MM.1S (cell line): Measurements from ENCODE around the gene C1orf94.
"Not testable (repeated sequence)": the region's sequence is repeated elsewhere in the genome, so short reads cannot be mapped to it uniquely, and the experiment has no call there.

Source experiments
- DNase-seq: peaks from one replicate; pipeline ENCODE4 v3.0.0-alpha.2; 2015
- H2AFZ ChIP-seq: fragments of 300-600 bp; sonication (generic); 2 replicates; pipeline ENCODE4 v1.6.0; 2016; ENCODE audit warnings: antibody characterized with exemption, low read length
- H3F3A ChIP-seq: fragments of 300-600 bp; sonication (generic); 2 replicates; pipeline ENCODE4 v1.6.1; 2016; ENCODE audit warnings: mild to moderate bottlenecking, antibody characterized with exemption, low read length, moderate library complexity, mixed read lengths; ENCODE audit not compliant: insufficient read depth
- H3K27ac ChIP-seq: fragments of 300-600 bp; sonication (generic); 2 replicates; pipeline ENCODE4 v1.5.1; 2016; ENCODE audit warnings: mild to moderate bottlenecking, low read length
- H3K27me3 ChIP-seq: fragments of 300-600 bp; sonication (generic); replicated peaks from 2 replicates; pipeline ENCODE4 v1.6.0; 2016; ENCODE audit warnings: low read length; ENCODE audit not compliant: insufficient read depth
- H3K36me3 ChIP-seq: fragments of 300-600 bp; sonication (generic); replicated peaks from 2 replicates; pipeline ENCODE4 v1.6.1; 2016; ENCODE audit warnings: mild to moderate bottlenecking, low read length, mixed read lengths; ENCODE audit not compliant: insufficient read depth
- H3K4me1 ChIP-seq: fragments of 300-600 bp; sonication (generic); 2 replicates; pipeline ENCODE4 v1.6.1; 2016; ENCODE audit warnings: low read length, mixed read lengths
- H3K4me2 ChIP-seq: fragments of 300-600 bp; sonication (generic); 2 replicates; pipeline ENCODE4 v1.6.0; 2016; ENCODE audit warnings: low read depth, low read length
- H3K4me3 ChIP-seq: fragments of 300-600 bp; sonication (generic); 2 replicates; pipeline ENCODE4 v1.5.1; 2016; ENCODE audit warnings: low read length, mixed read lengths
- H3K79me2 ChIP-seq: fragments of 300-600 bp; sonication (generic); 2 replicates; pipeline ENCODE4 v1.6.1; 2016; ENCODE audit warnings: mixed run types, low read length, mixed read lengths
- H3K9ac ChIP-seq: fragments of 300-600 bp; sonication (generic); 2 replicates; pipeline ENCODE4 v1.6.1; 2016; ENCODE audit warnings: low read length, mixed read lengths
- H3K9me2 ChIP-seq: fragments of 300-600 bp; sonication (generic); replicated peaks from 2 replicates; pipeline ENCODE4 v1.6.1; 2016; ENCODE audit warnings: mild to moderate bottlenecking, low read length, mixed read lengths; ENCODE audit not compliant: insufficient read depth
- H3K9me3 ChIP-seq: fragments of 300-600 bp; sonication (generic); replicated peaks from 2 replicates; pipeline ENCODE4 v1.6.1; 2016; ENCODE audit warnings: mild to moderate bottlenecking, low read length, mixed read lengths; ENCODE audit not compliant: insufficient read depth
- H4K20me1 ChIP-seq: fragments of 300-600 bp; sonication (generic); 2 replicates; pipeline ENCODE4 v1.6.1; 2016; ENCODE audit warnings: mild to moderate bottlenecking, low read length, moderate library complexity, mixed read lengths; ENCODE audit not compliant: insufficient read depth
- EZH2 ChIP-seq: fragments of 300-600 bp; sonication (generic); optimal IDR thresholded peaks from 2 replicates; pipeline ENCODE3; 2017; ENCODE audit warnings: low read depth, mild to moderate bottlenecking, antibody characterized with exemption, low read length, mixed read lengths
- EZH2phosphoT487 ChIP-seq: fragments of 300-600 bp; sonication (generic); IDR thresholded peaks from 2 replicates; pipeline ENCODE4 v1.6.1; 2018; ENCODE audit warnings: antibody characterized with exemption, low read length
- TF ChIP-seq, protein P1 (sequence below): fragments of 300-600 bp; sonication (generic); IDR thresholded peaks from 2 replicates; pipeline ENCODE4 v1.5.1; 2016; ENCODE audit warnings: antibody characterized with exemption, low read length, mixed read lengths

The C1orf94 gene

DNA sequence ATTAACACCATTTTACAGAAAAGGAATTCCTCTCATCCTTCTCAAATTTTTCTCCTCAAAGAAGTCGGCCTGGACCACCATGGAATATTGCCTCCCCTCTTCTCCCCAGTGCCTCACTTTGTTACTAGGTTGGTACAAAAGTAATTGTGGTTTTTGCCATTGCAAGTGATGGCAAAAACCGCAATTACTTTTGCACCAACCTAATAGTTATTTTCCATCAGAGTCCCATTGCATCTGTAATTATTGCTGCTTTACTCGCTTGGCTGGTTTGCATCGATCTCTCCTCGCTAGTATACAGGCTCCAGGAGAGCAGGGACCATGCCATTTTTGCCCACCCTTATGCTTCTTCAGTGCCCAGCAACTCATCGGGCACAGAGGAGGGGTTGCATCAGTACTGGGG is 963 bp upstream of the C1orf94 start:
- TF ChIP-seq EZH2 (no peak), EZH2phosphoT487 (no peak)
- TF ChIP-seq, protein P1, sequence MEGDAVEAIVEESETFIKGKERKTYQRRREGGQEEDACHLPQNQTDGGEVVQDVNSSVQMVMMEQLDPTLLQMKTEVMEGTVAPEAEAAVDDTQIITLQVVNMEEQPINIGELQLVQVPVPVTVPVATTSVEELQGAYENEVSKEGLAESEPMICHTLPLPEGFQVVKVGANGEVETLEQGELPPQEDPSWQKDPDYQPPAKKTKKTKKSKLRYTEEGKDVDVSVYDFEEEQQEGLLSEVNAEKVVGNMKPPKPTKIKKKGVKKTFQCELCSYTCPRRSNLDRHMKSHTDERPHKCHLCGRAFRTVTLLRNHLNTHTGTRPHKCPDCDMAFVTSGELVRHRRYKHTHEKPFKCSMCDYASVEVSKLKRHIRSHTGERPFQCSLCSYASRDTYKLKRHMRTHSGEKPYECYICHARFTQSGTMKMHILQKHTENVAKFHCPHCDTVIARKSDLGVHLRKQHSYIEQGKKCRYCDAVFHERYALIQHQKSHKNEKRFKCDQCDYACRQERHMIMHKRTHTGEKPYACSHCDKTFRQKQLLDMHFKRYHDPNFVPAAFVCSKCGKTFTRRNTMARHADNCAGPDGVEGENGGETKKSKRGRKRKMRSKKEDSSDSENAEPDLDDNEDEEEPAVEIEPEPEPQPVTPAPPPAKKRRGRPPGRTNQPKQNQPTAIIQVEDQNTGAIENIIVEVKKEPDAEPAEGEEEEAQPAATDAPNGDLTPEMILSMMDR = no peak
- H3K9me3 ChIP-seq = no peaks in the 10 kb centered on the region
- H3K27ac ChIP-seq = no peak overlapping the region
- peaks cover 52% of the 10 kb centered on the region for H3K27me3 ChIP-seq
- no peak overlapping the region for H3K9ac ChIP-seq
- no peaks in the 10 kb centered on the region for H3K4me1 ChIP-seq
- no peaks in the 10 kb centered on the region for H3K79me2 ChIP-seq
- no peak for DNase-seq
- H3K36me3 ChIP-seq = no peaks in the 10 kb centered on the region
- no peaks in the 10 kb centered on the region for H3F3A ChIP-seq
- H3K4me2 ChIP-seq = no peak overlapping the region
- H4K20me1 ChIP-seq = no peaks in the 10 kb centered on the region
- no peak overlapping the region for H3K4me3 ChIP-seq
- no peaks in the 10 kb centered on the region for H3K9me2 ChIP-seq
- H2AFZ ChIP-seq = no peak overlapping the region

DNA sequence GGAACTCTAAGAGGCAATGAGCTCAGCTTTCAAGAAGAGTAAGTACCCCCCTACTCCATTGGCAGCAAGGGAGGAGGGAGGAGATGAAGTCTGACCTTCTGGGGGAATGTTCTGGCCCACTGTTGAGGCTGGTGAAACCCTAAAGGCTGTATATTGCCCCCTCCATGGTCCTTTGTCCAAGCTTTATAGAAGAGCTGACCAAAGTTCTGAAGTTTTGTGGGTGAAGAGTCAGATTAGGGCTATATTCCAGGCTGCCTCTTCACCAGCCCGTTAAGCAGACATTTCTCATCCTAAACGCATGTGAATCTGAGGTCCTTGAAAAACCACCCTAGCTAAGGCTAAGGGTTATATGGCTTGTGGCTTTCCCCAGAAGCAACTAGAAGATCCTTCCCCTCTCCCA is 1.4 kb downstream of the C1orf94 start:
- Histone ChIP-seq H3K4me2 (no peak overlapping the region), H3K36me3 (no peaks in the 10 kb centered on the region), H3K27ac (no peak overlapping the region), H4K20me1 (no peaks in the 10 kb centered on the region), H3K79me2 (no peaks in the 10 kb centered on the region), H3K4me1 (no peaks in the 10 kb centered on the region), H3K9me2 (no peaks in the 10 kb centered on the region), H2AFZ (no peak overlapping the region), H3F3A (no peaks in the 10 kb centered on the region), H3K9me3 (no peaks in the 10 kb centered on the region), H3K4me3 (no peak overlapping the region), H3K9ac (no peak overlapping the region), H3K27me3 (peaks cover 48% of the 10 kb centered on the region)
- DNase-seq = no peak
- TF ChIP-seq EZH2 (no peak), EZH2phosphoT487 (no peak)
- TF ChIP-seq, protein P1 = no peak

DNA sequence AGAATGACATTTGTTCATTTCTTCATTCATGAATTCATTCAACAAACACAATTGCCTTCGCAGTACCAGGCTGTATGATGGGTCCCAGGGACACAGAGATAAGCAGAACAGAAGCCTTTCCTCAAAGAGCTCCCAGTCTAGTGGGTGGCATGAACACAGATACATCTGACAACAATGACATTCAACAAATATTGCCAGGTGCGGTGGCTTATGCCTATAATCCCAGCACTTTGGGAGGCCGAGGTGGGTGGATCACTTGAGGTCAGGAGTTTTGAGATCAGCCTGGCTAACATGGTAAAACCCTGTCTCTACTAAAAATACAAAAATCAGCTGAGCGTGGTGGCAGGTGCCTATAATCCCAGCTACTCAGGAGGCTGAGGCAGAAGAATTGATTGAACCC is 6.7 kb downstream of the C1orf94 start:
- H3K9me3 ChIP-seq = not testable (repeated sequence)

DNA sequence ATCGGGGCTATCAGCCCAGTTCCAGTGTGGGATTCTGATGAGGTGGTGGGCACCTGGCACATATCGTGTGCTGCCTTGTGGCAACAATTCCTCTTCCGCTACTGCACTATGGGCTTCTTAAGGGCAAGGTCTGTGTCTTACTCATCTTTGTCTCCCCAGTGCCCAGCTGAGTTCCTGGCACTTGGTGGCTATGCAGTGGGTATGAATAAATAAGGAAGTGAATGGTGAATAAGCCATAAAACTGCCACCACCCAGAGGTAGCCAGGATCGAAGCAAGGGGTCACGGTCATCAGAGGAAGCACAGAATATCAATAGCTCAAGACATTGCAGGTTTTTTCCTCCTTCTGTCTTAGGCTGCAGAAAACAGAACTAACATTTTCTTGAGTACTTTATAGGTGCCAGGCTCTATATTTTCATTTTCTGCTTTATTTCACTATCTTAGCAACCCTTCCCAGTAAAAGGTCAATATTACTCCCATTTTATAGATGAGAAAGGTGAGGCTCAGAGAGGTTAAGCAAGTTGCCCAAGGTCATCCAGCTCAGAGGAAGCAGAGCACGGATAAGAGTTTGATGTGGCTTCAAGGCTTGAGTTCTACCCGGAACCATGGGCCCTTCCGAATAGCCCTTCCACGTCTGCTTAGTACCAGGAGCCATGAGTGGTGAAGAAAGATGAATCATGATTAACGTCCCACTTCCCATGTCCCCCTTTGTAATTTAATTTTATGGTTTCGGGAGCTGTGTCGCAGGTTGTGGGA is 10.2 kb downstream of the C1orf94 start:
- Histone ChIP-seq H3K27ac (no peak overlapping the region), H3K27me3 (peaks cover 19% of the 10 kb centered on the region), H3K36me3 (no peaks in the 10 kb centered on the region), H3K4me3 (no peak overlapping the region), H3K9me3 (no peaks in the 10 kb centered on the region), H3K9me2 (no peaks in the 10 kb centered on the region), H3K9ac (no peak overlapping the region), H4K20me1 (no peaks in the 10 kb centered on the region), H3F3A (no peaks in the 10 kb centered on the region), H3K4me2 (no peak overlapping the region), H2AFZ (no peak overlapping the region), H3K4me1 (no peaks in the 10 kb centered on the region), H3K79me2 (no peaks in the 10 kb centered on the region)
- TF ChIP-seq EZH2phosphoT487 = no peak
- TF ChIP-seq, protein P1 = no peak
- TF ChIP-seq EZH2 = no peak
- no peak for DNase-seq

More for the DNA sequence above, 6.7 kb downstream of the C1orf94 start:
- H2AFZ ChIP-seq, H4K20me1 ChIP-seq, H3K79me2 ChIP-seq, H3K4me1 ChIP-seq, H3K36me3 ChIP-seq, H3K4me2 ChIP-seq, H3K9me2 ChIP-seq, H3K4me3 ChIP-seq, H3K9ac ChIP-seq, H3F3A ChIP-seq, H3K27ac ChIP-seq, DNase-seq: not testable (repeated sequence)
- H3K27me3 ChIP-seq = peaks cover 36% of the 10 kb centered on the region
